Erythroblast (primary cell): ENCODE data around the gene PGD.

ENCODE experiments used
- GATA1 ChIP-seq: IDR thresholded peaks from 2 replicates; pipeline ENCODE4 v1.6.1; 2011; ENCODE audit warnings: low read depth, mild to moderate bottlenecking, control low read depth, low read length, moderate library complexity
- POLR2A ChIP-seq: IDR thresholded peaks from 2 replicates; pipeline ENCODE4 v1.6.1; 2011; ENCODE audit warnings: mild to moderate bottlenecking, low read length

GRCh38 chr1:10433790-10434189, 34.9 kb downstream of the PGD start:
- no peak for TF ChIP-seq POLR2A
- TF ChIP-seq GATA1: no peak
